A549 (cell line): ENCODE results near the gene RIMBP2. TPM values are rescaled to one million over a fixed set of nuclear protein-coding genes. Genes with fewer than 3 reads are reported as not detected.

ENCODE experiments used
- ATAC-seq, 2 experiments: fragments of 200-7000 bp in 1 of 2; fragments of >200 bp in 1 of 2; cut with Nextera tagmentation in 1 of 2; cut with Tn5 transposase in 1 of 2; 3 replicates each; pipeline versions ENCODE4 v1.8.0 to v1.9.1; 2018 to 2020; ENCODE audit warnings: mild to moderate bottlenecking in 1 of 2, moderate library complexity in 1 of 2
- CTCF ChIA-PET: fragments of 300-600 bp; sonication (Branson Sonifier 250); formaldehyde crosslinking; extraction: SDS; loops from one replicate; lab custom pipeline; 2021; ENCODE audit warnings: antibody characterized with exemption, inconsistent platforms; lab: Yijun Ruan, JAX
- POLR2A ChIA-PET: fragments of 350-600 bp; formaldehyde crosslinking; extraction: SDS; loops from one replicate; lab custom pipeline; 2021; ENCODE audit warnings: antibody characterized with exemption, inconsistent platforms; lab: Yijun Ruan, JAX
- DNase-seq, 2 experiments: peaks; one replicate each; pipeline versions ENCODE4 v3.0.0 to v3.0.0-alpha.2; 2011 to 2016; ENCODE audit warnings: low read depth in 1 of 2, low spot score in 1 of 2
- FAIRE-seq: peaks from 2 replicates; lab custom pipeline; 2011; peaks lifted over from hg19 to GRCh38; lab: Jason Lieb, UNC
- H3K27ac ChIP-seq, 2 experiments: fragments of >200 bp; sonication (Bioruptor Twin); formaldehyde crosslinking; 3 replicates each; pipeline ENCODE4 v1.5.1; 2016 to 2017
- H3K4me1 ChIP-seq: fragments of >200 bp; sonication (Bioruptor Twin); formaldehyde crosslinking; 3 replicates; pipeline ENCODE4 v1.6.1; 2016
- H3K4me2 ChIP-seq: fragments of >200 bp; sonication (Bioruptor Twin); formaldehyde crosslinking; 3 replicates; pipeline ENCODE4 v1.6.1; 2016
- H3K4me3 ChIP-seq: fragments of >200 bp; sonication (Bioruptor Twin); formaldehyde crosslinking; 3 replicates; pipeline ENCODE4 v1.5.1; 2016
- H3K9me3 ChIP-seq: fragments of >200 bp; sonication (Bioruptor Twin); formaldehyde crosslinking; 3 replicates; pipeline ENCODE4 v1.6.1; 2016
- BHLHE40 ChIP-seq: IDR thresholded peaks from 2 replicates; pipeline ENCODE4 v1.6.1; 2012; ENCODE audit warnings: low read depth, low read length, inconsistent platforms
- CBX2 ChIP-seq: fragments of 200-600 bp; sonication (generic); IDR thresholded peaks from 2 replicates; pipeline ENCODE4 v1.6.1; 2016; ENCODE audit warnings: low read depth, mild to moderate bottlenecking, borderline replicate concordance
- CEBPB ChIP-seq, 2 experiments: fragments of >200 bp in 1 of 2; sonication (Bioruptor Twin) in 1 of 2; formaldehyde crosslinking in 1 of 2; IDR thresholded peaks; 2 replicates each; pipeline ENCODE4 v1.6.1; 2012 to 2016
- CHD4 ChIP-seq: fragments of 200-600 bp; sonication (generic); IDR thresholded peaks from 2 replicates; pipeline ENCODE4 v1.6.1; 2016; ENCODE audit warnings: antibody characterized with exemption, mild to moderate bottlenecking, borderline replicate concordance
- E2F6 ChIP-seq: IDR thresholded peaks from 2 replicates; pipeline ENCODE4 v1.6.1; 2012; ENCODE audit warnings: low read depth, borderline replicate concordance
- EHF ChIP-seq: fragments of 250-450 bp; sonication (Bioruptor Pico); IDR thresholded peaks from 2 replicates; pipeline ENCODE4 v1.5.0; 2020; ENCODE audit warnings: mild to moderate bottlenecking
- EHMT2 ChIP-seq: fragments of 200-600 bp; sonication (generic); IDR thresholded peaks from 2 replicates; pipeline ENCODE4 v1.6.1; 2016; ENCODE audit warnings: antibody characterized with exemption, low read depth, mild to moderate bottlenecking, moderate library complexity
- EP300 ChIP-seq, 2 experiments: fragments of >200 bp; sonication (Bioruptor Twin); formaldehyde crosslinking; IDR thresholded peaks; 2 replicates in 1 of 2; 3 replicates in 1 of 2; pipeline ENCODE4 v1.6.1; 2016 to 2017
- ESRRA ChIP-seq: fragments of 150-350 bp; IDR thresholded peaks from 2 replicates; pipeline ENCODE4 v1.6.1; 2014; ENCODE audit warnings: mild to moderate bottlenecking, low read length, borderline replicate concordance
- FOXS1 ChIP-seq: fragments of 250-450 bp; sonication (Bioruptor Pico); IDR thresholded peaks from 2 replicates; pipeline ENCODE4 v1.5.0; 2020; ENCODE audit warnings: mild to moderate bottlenecking, moderate library complexity
- HEYL ChIP-seq: fragments of 250-450 bp; sonication (Bioruptor Pico); IDR thresholded peaks from 2 replicates; pipeline ENCODE4 v1.8.0; 2021; ENCODE audit warnings: mild to moderate bottlenecking, moderate library complexity
- HMGXB4 ChIP-seq: fragments of 250-450 bp; sonication (Bioruptor Pico); IDR thresholded peaks from 2 replicates; pipeline ENCODE4 v1.5.0; 2021; ENCODE audit warnings: mild to moderate bottlenecking, moderate library complexity, borderline replicate concordance
- JUNB ChIP-seq: fragments of >200 bp; sonication (Bioruptor Twin); formaldehyde crosslinking; IDR thresholded peaks from 2 replicates; pipeline ENCODE4 v1.6.1; 2016
- KDM5A ChIP-seq: fragments of 200-600 bp; sonication (generic); IDR thresholded peaks from 2 replicates; pipeline ENCODE4 v1.6.1; 2016; ENCODE audit warnings: antibody characterized with exemption, mild to moderate bottlenecking
- MAFK ChIP-seq: fragments of 450-650 bp; IDR thresholded peaks from 2 replicates; pipeline ENCODE4 v1.6.1; 2014; ENCODE audit not compliant: partially characterized antibody
- MAX ChIP-seq: IDR thresholded peaks from 2 replicates; pipeline ENCODE4 v1.6.1; 2012
- NR3C1 ChIP-seq: fragments of >200 bp; sonication (Bioruptor Twin); formaldehyde crosslinking; IDR thresholded peaks from 3 replicates; pipeline ENCODE4 v1.6.1; 2017
- POLR2A ChIP-seq: IDR thresholded peaks from 2 replicates; pipeline ENCODE4 v1.6.1; 2012; ENCODE audit warnings: mild to moderate bottlenecking, low read length
- POLR2AphosphoS2 ChIP-seq: conservative IDR thresholded peaks from 2 replicates; pipeline ENCODE4 v1.6.1; 2012; ENCODE audit warnings: low read length, improper control_type of control experiment, inconsistent platforms
- RARB ChIP-seq: fragments of 250-450 bp; sonication (Bioruptor Pico); IDR thresholded peaks from 2 replicates; pipeline ENCODE4 v1.8.0; 2021; ENCODE audit warnings: mild to moderate bottlenecking, moderate library complexity
- RNF2 ChIP-seq: fragments of 200-600 bp; sonication (generic); IDR thresholded peaks from 2 replicates; pipeline ENCODE4 v1.6.1; 2016; ENCODE audit warnings: low read depth, mild to moderate bottlenecking, antibody characterized with exemption, moderate library complexity, borderline replicate concordance
- ZC3H11A ChIP-seq: fragments of 450-650 bp; IDR thresholded peaks from 2 replicates; pipeline ENCODE4 v1.6.1; 2014; ENCODE audit warnings: antibody characterized with exemption, mild to moderate bottlenecking
- ZFP36 ChIP-seq: fragments of 450-650 bp; IDR thresholded peaks from 2 replicates; pipeline ENCODE4 v1.6.1; 2014; ENCODE audit warnings: borderline replicate concordance; ENCODE audit not compliant: partially characterized antibody
- ZSCAN20 ChIP-seq: fragments of 250-450 bp; sonication (Bioruptor Pico); IDR thresholded peaks from 2 replicates; pipeline ENCODE4 v1.8.0; 2022; ENCODE audit warnings: mild to moderate bottlenecking, moderate library complexity
- WGBS: methylation state at CpG from one replicate; pipeline ENCODE4 v1.1.6; 2017; ENCODE audit errors: missing lambda C conversion rate; 5-methylcytosine and 5-hydroxymethylcytosine counted together
- polyA plus RNA-seq, 4 experiments: library from polyadenylated mRNA; depleted of rRNA in 3 of 4; stranded (reverse); fragments of >200 nt; fragmentation: RNase III in 1 of 4; extraction: RNeasy Plus Mini Kit Qiagen cat#74134 plus additional on column Dnase treatment in 1 of 4; gene quantifications; 2 replicates in 3 of 4; 3 replicates in 1 of 4; pipeline ENCODE4 v1.2.3, GENCODE V29; 2011 to 2017

The RIMBP2 gene
- polyA plus RNA-seq, 2 of the 4 experiments (the other 2 are of a cell fraction), result not detected

GRCh38 chr12:130446846-130447654 is 269.0 kb downstream of the RIMBP2 start:
- ATAC-seq, result no peak
- ChIA-PET CTCF (no interaction called here), POLR2A (no interaction called here)
- 28% methylated on average over 32 of the region's 32 CpGs for WGBS
- Histone ChIP-seq H3K4me3 (no peak overlapping the region), H3K4me2 (no peak overlapping the region), H3K27ac (no peak overlapping the region), H3K4me1 (no peaks in the 10 kb centered on the region), H3K9me3 (no peaks in the 10 kb centered on the region)
- no peak for FAIRE-seq
- no peak for DNase-seq
- TF ChIP-seq ZSCAN20 (no peak), HEYL (CRISPR knock-in tag) (no peak), ESRRA (no peak), FOXS1 (CRISPR knock-in tag) (no peak), RARB (CRISPR knock-in tag) (no peak), BHLHE40 (no peak), E2F6 (no peak)

- Histone ChIP-seq H3K4me3 (no peak overlapping the region), H3K9me3 (no peaks in the 10 kb centered on the region), H3K27ac (no peak overlapping the region), H3K4me1 (no peaks in the 10 kb centered on the region), H3K4me2 (no peak overlapping the region)
- no peak for ATAC-seq
- no peak for FAIRE-seq
- 15% methylated on average over 16 of the region's 16 CpGs for WGBS
- POLR2A ChIA-PET, result no interaction called here
- TF ChIP-seq ZC3H11A (no peak), RARB (CRISPR knock-in tag) (no peak), MAFK (no peak), POLR2AphosphoS2 (no peak), JUNB (no peak), CBX2 (no peak), CEBPB (IDR thresholded peaks at IDR 0.05) (no peak), EHMT2 (no peak), RNF2 (no peak), FOXS1 (CRISPR knock-in tag) (no peak), ESRRA (no peak), HMGXB4 (CRISPR knock-in tag) (no peak), NR3C1 (no peak), POLR2A (no peak)
- CTCF ChIA-PET, result no interaction called here
- no peak for DNase-seq
These were observed 271.1 kb downstream of the RIMBP2 start for GRCh38 chr12:130444986-130445385.

GRCh38 chr12:130444061-130444460 is 272.0 kb downstream of the RIMBP2 start:
- CTCF ChIA-PET, result interaction anchor here (1.4 kb wide), 1 partner anchor 304 kb away, joined by 3 read pairs; no protein-coding TSS in a partner anchor
- Histone ChIP-seq H3K9me3 (no peaks in the 10 kb centered on the region), H3K4me3 (no peak overlapping the region), H3K4me1 (no peaks in the 10 kb centered on the region), H3K27ac (no peak overlapping the region), H3K4me2 (no peak overlapping the region)
- DNase-seq (no peak), FAIRE-seq (no peak), ATAC-seq (no peak)
- WGBS, result 2% methylated on average over 5 of the region's 5 CpGs
- TF ChIP-seq ZFP36, result no peak
- TF ChIP-seq CHD4, result no peak
- no peak for TF ChIP-seq ESRRA
- no peak for TF ChIP-seq RNF2
- no peak for TF ChIP-seq KDM5A
- no peak for TF ChIP-seq POLR2A
- TF ChIP-seq EHF (CRISPR knock-in tag), result no peak
- no peak for TF ChIP-seq MAX
- no peak for TF ChIP-seq EP300 (IDR thresholded peaks at IDR 0.05)
- POLR2A ChIA-PET, result no interaction called here
